ENCODE data around the gene ZRANB1.

Gene ZRANB1

GRCh38 chr10:124921261-124921660 is 20.7 kb upstream of the ZRANB1 start:
- no peak for DNase-seq (ENCODE audit: low spot score)

DNA sequence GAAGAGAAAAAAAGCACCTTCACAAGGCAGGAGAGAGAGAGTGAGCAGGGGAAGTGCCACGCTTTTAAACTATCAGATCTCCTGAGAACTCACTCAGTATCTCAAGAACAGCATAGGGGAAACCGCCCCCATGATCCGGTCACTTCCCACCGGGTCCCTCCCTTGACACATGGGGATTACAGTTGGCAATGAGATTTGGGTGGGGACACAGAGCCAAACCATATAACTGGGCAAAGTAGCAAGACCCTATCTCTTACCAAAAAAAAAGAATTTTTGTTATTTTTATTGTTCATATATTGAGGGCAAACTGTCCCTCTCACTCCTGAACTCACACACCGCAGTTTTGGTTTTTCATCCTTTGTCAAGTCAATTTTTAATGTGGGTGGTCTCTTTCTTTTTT is 18.2 kb upstream of the ZRANB1 start:
- no peak for DNase-seq (ENCODE audit: low spot score)

GRCh38 chr10:124926548-124926947 is 15.4 kb upstream of the ZRANB1 start:
- DNase-seq (ENCODE audit: low spot score) = no peak

DNA sequence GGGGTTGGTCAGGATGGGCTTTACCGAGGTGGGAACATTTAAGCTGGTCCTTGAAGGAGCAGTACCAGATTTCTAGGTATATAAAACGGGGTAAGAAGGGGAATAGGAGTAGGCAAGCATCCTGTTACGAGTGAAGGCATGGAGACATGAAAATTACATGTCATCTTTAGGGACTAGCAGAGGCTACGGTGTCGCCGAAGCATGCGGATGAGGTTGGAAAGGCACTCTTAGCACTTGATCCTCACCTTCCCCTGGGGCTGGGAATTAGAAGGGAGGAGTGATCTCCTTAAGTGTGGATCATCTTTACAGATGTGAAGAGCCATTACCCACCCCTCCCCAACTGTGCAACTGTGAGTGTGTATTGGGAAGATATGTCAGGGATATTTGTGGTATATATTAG is 13.8 kb upstream of the ZRANB1 start:
- DNase-seq (ENCODE audit: low spot score) = no peak

DNA sequence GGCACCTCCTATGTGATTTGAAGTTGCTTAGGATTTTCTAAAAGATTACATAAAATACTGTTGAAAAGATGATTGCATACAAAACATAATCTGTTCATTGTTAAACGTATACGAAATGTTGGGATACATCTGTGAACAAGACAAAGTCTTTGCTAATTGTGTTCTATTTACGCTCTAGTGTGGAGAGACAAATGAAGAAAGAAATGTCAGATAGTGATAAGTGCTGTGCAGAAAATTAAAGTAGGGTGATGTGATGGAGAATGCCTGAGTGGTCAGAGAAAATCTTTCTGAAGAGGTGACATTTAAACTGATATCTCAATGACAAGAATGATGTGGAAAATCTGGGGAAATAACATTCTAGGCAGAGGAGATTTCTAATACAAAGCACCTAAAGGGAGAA is 13.4 kb upstream of the ZRANB1 start:
- DNase-seq (ENCODE audit: low spot score) = no peak

DNA sequence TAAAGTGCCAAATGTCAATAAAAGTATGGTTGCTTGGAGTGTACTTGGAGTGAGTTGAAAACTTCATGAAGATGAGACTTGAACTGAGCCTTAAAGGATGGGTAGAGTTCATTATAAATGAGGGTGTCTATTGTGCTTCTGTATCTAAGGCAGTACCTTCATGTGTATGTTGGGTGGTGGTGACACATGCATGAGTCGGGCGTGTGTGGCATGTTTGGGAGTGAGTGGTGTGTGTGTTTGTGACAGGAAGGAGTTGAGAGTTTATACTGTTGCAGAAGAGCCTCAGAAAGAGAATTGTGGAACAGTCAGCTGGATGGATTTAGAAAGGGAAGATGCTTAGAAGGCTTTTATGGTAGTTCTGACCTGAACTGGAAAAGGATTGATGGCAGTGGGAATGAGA is 6.0 kb upstream of the ZRANB1 start:
- DNase-seq (ENCODE audit: low spot score) = no peak

DNA sequence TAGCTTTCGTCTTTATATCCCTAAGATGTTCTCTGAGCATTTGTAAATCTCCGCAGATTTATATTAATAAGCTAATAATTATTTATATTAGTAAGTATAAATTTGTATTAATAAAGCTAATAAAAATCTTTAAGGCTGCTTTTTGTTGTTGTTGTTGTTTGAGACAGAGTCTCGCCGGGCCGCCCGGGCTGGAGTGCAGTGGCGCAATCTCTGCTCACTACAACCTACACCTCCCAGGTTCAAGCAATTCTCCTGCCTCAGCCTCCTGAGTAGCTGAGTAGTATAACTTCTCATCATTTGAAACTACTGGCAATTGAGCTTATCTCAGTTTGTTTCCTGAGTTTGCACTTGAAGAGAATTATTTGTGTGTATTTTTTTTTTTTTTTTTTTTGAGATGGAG is 5.1 kb upstream of the ZRANB1 start:
- no peak for DNase-seq (ENCODE audit: low spot score)

GRCh38 chr10:124939290-124939689 is 2.6 kb upstream of the ZRANB1 start:
- no peak for DNase-seq (ENCODE audit: low spot score)

DNA sequence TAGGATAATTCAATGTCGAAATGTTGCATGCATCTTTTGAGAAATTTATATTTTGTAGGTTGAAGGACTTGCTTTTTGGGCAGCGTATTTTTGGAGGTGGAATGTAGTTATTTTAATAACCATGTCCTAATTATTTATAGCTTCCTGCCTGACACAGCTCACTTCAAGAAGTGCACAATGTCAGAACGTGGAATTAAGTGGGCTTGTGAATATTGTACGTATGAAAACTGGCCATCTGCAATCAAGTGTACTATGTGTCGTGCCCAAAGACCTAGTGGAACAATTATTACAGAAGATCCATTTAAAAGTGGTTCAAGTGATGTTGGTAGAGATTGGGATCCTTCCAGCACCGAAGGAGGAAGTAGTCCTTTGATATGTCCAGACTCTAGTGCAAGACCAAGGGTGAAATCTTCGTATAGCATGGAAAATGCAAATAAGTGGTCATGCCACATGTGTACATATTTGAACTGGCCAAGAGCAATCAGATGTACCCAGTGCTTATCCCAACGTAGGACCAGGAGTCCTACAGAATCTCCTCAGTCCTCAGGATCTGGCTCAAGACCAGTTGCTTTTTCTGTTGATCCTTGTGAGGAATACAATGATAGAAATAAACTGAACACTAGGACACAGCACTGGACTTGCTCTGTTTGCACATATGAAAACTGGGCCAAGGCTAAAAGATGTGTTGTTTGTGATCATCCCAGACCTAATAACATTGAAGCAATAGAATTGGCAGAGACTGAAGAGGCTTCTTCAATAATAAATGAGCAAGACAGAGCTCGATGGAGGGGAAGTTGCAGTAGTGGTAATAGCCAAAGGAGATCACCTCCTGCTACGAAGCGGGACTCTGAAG is 620 bp downstream of the ZRANB1 start:
- no peak for DNase-seq (ENCODE audit: low spot score)

DNA sequence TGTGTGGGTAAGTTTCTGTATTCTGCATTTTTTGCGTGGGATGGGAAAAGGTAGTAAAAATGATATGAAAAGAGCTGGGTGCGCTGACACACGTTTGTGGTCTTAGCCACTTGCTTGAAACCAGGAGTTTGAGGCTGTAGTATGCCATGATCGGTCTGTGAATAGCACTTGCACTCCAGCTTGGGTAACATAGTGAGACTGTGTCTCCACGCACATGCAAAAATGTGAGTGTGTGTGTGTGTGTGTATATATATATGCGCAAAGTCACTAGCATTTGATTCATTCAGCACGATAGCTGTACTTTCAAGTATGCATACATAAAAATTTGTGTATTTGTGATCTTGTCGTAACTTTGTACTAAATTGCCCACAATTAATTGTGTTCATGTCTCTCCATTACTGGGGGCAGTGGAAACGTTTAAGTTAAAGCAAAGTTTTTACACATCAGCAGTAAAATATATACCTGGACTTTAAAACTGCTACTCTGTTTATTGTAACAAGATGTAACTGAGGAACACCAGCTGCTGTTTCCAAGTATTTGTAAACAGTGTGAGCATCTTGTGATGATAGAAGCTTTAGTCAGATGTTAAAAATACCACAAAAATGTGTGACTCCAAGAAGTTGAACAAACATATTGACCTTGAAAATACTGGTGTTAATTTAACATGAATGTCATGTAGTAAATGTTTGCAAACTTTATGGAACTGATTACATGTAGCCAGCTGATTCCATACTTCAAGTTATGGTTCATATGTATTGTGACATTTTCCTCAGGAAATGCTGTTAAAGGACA is 1.6 kb downstream of the ZRANB1 start:
- no peak for DNase-seq (ENCODE audit: low spot score)

- DNase-seq (ENCODE audit: low spot score) = no peak
These were observed 3.1 kb downstream of the ZRANB1 start for GRCh38 chr10:124944982-124945381.

GRCh38 chr10:124946945-124947344 is 5.0 kb downstream of the ZRANB1 start:
- no peak for DNase-seq (ENCODE audit: low spot score)

DNA sequence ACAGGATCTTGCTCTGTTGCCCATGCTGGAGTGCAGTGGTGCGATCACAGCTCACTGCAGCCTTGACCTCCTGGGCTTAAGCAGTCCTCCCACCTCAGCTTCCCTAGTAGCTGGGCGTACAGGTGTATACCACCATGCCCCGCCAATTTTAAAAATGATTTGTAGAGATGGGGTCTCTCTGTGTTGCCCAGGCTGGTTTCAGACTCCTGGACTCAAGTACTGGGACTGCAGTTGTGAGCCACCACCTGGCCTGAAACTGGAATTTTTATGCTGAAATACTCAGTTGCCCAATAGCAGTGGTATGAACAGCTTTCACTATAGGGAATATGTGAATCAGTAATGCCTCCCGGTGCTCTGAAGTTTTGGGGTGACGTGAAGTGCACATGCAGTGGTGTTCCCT is 7.6 kb downstream of the ZRANB1 start:
- no peak for DNase-seq (ENCODE audit: low spot score)

GRCh38 chr10:124952123-124952522 is 10.2 kb downstream of the ZRANB1 start:
- DNase-seq (ENCODE audit: low spot score) = no peak

GRCh38 chr10:124953421-124953820 is 11.5 kb downstream of the ZRANB1 start:
- DNase-seq (ENCODE audit: low spot score) = no peak

GRCh38 chr10:124955243-124955642 is 13.3 kb downstream of the ZRANB1 start:
- DNase-seq (ENCODE audit: low spot score) = no peak

DNA sequence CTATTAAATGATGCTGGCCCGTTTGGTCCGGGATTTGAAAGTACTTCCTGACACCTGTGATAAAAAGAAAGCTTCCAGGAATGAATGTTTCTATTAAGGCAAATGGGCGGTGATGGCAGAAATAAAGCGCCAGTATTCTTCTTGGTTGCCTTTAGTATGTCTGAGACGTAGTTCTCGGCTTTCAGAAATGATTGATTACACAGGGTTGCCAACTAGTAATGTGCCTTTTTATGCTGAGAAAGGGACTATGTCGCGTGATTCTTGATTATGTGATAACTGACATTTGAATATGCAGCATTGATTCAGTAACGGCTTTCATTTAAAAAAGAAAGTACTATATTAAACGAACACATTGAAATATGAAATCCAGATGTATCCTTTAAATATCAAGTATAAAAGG is 13.9 kb downstream of the ZRANB1 start:
- DNase-seq (ENCODE audit: low spot score) = no peak

GRCh38 chr10:124956764-124957163 is 14.8 kb downstream of the ZRANB1 start:
- no peak for DNase-seq (ENCODE audit: low spot score)

- DNase-seq (ENCODE audit: low spot score) = no peak
These were observed 15.6 kb downstream of the ZRANB1 start for GRCh38 chr10:124957404-124957947.

DNA sequence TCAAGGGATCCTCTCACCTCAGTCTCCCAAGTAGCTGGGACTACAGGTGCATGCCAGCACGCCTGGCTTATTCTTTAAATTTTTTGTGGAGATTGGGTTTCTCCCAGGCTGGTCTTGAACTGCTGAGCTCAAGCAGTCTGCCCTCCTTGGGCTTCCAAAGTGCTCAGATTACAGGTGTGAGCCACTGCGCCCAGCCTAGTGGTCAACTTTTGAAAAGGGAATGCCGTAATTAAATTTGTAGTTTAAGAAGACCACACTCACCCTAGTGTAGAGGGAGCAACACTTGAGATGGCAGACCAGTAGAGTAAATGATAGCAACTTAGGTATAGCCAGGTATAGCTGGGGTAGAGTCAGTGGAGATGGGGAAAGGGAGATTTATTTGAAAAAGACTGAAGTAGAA is 17.6 kb downstream of the ZRANB1 start:
- no peak for DNase-seq (ENCODE audit: low spot score)

DNA sequence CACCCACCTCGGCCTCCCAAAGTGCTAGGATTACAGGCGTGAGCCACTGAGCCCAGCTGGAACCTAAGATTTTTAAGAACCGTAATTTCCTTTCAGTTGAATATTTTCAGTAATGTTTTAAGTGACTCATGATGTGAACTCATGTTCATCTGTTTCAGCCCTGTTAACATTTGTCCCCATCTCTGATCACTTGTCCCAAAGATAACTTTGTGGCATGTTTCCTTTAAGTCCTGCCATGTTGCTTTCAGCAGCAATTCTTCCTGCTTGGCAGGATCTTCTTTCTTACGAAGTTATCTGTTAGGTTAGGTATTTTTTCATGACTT is 19.3 kb downstream of the ZRANB1 start:
- no peak for DNase-seq (ENCODE audit: low spot score)

DNA sequence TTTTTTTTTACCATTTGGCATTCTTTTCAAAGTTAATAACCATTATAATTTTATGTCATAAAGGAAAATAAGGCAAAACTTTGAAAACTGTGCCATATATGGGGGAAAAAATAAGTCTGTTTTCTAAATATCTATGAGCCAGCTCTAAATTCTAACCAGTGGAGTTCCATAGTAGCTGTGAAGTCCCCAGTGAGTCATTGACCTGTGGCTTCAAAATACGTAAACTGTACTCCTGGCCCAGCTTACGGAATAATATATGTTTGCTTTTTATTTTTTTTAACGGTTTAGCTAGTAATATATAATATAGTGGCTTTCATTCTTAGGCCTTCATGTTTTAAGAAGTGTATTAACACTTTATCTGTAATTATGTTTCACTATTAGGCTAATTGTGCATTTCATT is 20.5 kb downstream of the ZRANB1 start:
- no peak for DNase-seq (ENCODE audit: low spot score)

All from globus pallidus (tissue), 1 donor.